Spleen (tissue), 11 donors: Measurements from ENCODE around the gene TRPV4. TPM values are rescaled to one million over a fixed set of nuclear protein-coding genes. Genes with fewer than 3 reads are reported as not detected.
A peak's percentile ranks its signal among the peaks of the same experiment; 100 is the strongest.

Source experiments
- DNase-seq: peaks from one replicate; pipeline ENCODE4 v3.0.0-alpha.2; 2020
- H3K27ac ChIP-seq, 8 donors: fragments of 200-600 bp; sonication (generic) in 7 of 8; 1 replicate in 4 of 8; 2 replicates in 4 of 8; pipeline versions ENCODE4 v1.5.0 to v1.8.0; 2016 to 2021; ENCODE audit warnings: inconsistent platforms in 4 of 8, mild to moderate bottlenecking in 4 of 8, moderate library complexity in 1 of 8
- H3K27me3 ChIP-seq, 7 donors: fragments of 200-600 bp; sonication (generic) in 6 of 7; replicated peaks in 1 of 7; 1 replicate in 4 of 7; 2 replicates in 3 of 7; pipeline versions ENCODE4 v1.5.0 to v1.8.0; 2016 to 2021; ENCODE audit warnings: inconsistent platforms in 3 of 7, mild to moderate bottlenecking in 1 of 7
- H3K36me3 ChIP-seq, 6 donors: fragments of 200-600 bp; sonication (generic) in 5 of 6; 1 replicate in 4 of 6; 2 replicates in 2 of 6; pipeline versions ENCODE4 v1.5.0 to v1.8.0; 2016 to 2021; ENCODE audit warnings: inconsistent platforms in 2 of 6
- H3K4me1 ChIP-seq, 6 donors: fragments of 200-600 bp; sonication (generic) in 5 of 6; 1 replicate in 3 of 6; 2 replicates in 3 of 6; pipeline versions ENCODE4 v1.5.0 to v1.8.0; 2016 to 2021; ENCODE audit warnings: inconsistent platforms in 3 of 6
- H3K4me3 ChIP-seq, 8 donors: fragments of 200-600 bp; sonication (generic) in 7 of 8; 1 replicate in 4 of 8; 2 replicates in 4 of 8; pipeline versions ENCODE4 v1.5.0 to v1.8.0; 2016 to 2021; ENCODE audit warnings: inconsistent platforms in 4 of 8, mild to moderate bottlenecking in 4 of 8, moderate library complexity in 2 of 8
- H3K9me3 ChIP-seq, 8 donors: fragments of 200-600 bp; sonication (generic) in 7 of 8; 1 replicate in 4 of 8; 2 replicates in 4 of 8; pipeline versions ENCODE4 v1.5.0 to v1.8.0; 2016 to 2021; ENCODE audit warnings: inconsistent platforms in 4 of 8
- POLR2A ChIP-seq, 3 donors: fragments of 450-650 bp; IDR thresholded peaks; one replicate each; pipeline ENCODE4 v1.5.1; 2017; ENCODE audit warnings: antibody characterized with exemption in 3 of 3, mild to moderate bottlenecking in 1 of 3
- POLR2AphosphoS5 ChIP-seq, 3 donors: sonication (generic); formaldehyde crosslinking; IDR thresholded peaks; one replicate each; pipeline ENCODE4 v1.5.1; 2017; ENCODE audit warnings: antibody characterized with exemption in 3 of 3
- WGBS, 5 donors: extraction: QIAGEN DNeasy Blood & Tissue Kit in 3 of 5; methylation state at CpG; one replicate each; pipeline versions ENCODE4 v1.1.5 to v1.1.7; 2013 to 2018; 5-methylcytosine and 5-hydroxymethylcytosine counted together
- intact Hi-C: fragments of 100-400 bp; cut with DNase I; formaldehyde crosslinking; loops from one replicate; pipeline ENCODE4 v1.15.0; 2023; ENCODE audit warnings: low total_unique reads
- polyA plus RNA-seq, 3 donors: library from polyadenylated mRNA; stranded (reverse); fragments of 200-250 nt; gene quantifications; one replicate each; pipeline ENCODE4 v1.2.1, GENCODE V29; 2013
- total RNA-seq, 7 donors: library from RNA; depleted of rRNA in 3 of 7; stranded (reverse); fragments of >200 nt in 3 of 7; fragmentation: NEBNext Ultra II Directional in 4 of 7; extraction: Animal tissue kit (Norgen Biotek cat#: 25700) in 4 of 7; gene quantifications; one replicate each; pipeline versions ENCODE4 v1.1.0 to v1.2.1, GENCODE V29; 2016 to 2021
- TF ChIP-seq, protein P1 (sequence below), 11 experiments: fragments of 200-600 bp in 7 of 11; fragments of 450-650 bp in 4 of 11; sonication (generic) in 4 of 11; IDR thresholded peaks in 8 of 11; conservative IDR thresholded peaks in 3 of 11; 1 replicate in 7 of 11; 2 replicates in 4 of 11; pipeline versions ENCODE4 v1.4.0 to v1.8.0; 2016 to 2021; ENCODE audit warnings: antibody characterized with exemption in 11 of 11, inconsistent platforms in 4 of 11, mild to moderate bottlenecking in 1 of 11
- donor health status: healthy with polysubstance abuse.
- donor health status: DM: no; HTN: no; CAD: no; lungs with moderate emphysema.
- donor health status: DM: no; HTN: no; CAD: no.
- donor health status: Bipolar disorder and iron deficiency.
- donor health status: healthy.
- donor health status: DM: no; HTN: no; CAD: no.
- donor health status: DM: yes; HTN: yes; CAD: no.

Gene TRPV4
- total and polyA plus RNA-seq, 10 donors = 0.49 to 8.0 (median 4.4) TPM

DNA sequence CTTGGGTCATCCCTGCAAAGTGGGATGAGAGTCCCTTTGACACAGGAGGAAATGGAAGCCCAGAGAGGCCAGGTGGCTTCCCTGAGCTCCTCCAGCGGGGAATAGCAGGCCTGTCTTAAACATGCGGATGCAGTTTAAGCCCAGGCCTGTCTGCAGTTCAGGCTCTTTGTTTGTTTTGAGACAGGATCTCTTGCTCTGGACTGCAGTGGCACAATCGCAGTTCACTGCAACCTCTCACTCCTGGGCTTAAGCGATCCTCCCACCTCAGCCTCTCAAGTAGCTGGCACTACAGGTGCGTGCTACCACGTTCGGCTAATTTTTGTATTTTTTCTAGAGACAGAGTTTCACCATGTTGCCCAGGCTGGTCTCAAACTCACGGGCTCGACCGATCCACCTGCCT is 3.5 kb downstream of the TRPV4 start:
- Histone ChIP-seq H3K27ac (peak overlapping the region in 3 of 8 donors; percentile 87 to 92 (median 89)), H3K4me1 (peaks cover 0 to 48% (median 6%) of the 10 kb centered on the region in 6 donors), H3K27me3 (peaks cover 0 to 42% (median 23%) of the 10 kb centered on the region in 7 donors), H3K9me3 (no peaks in the 10 kb centered on the region), H3K4me3 (no peak overlapping the region), H3K36me3 (no peaks in the 10 kb centered on the region)
- WGBS, 5 donors = 82 to 97% (median 88%) methylated on average over 10 of the region's 10 CpGs
- TF ChIP-seq, protein P1, sequence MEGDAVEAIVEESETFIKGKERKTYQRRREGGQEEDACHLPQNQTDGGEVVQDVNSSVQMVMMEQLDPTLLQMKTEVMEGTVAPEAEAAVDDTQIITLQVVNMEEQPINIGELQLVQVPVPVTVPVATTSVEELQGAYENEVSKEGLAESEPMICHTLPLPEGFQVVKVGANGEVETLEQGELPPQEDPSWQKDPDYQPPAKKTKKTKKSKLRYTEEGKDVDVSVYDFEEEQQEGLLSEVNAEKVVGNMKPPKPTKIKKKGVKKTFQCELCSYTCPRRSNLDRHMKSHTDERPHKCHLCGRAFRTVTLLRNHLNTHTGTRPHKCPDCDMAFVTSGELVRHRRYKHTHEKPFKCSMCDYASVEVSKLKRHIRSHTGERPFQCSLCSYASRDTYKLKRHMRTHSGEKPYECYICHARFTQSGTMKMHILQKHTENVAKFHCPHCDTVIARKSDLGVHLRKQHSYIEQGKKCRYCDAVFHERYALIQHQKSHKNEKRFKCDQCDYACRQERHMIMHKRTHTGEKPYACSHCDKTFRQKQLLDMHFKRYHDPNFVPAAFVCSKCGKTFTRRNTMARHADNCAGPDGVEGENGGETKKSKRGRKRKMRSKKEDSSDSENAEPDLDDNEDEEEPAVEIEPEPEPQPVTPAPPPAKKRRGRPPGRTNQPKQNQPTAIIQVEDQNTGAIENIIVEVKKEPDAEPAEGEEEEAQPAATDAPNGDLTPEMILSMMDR (IDR thresholded peaks at IDR 0.05 in 8 of 11, conservative IDR thresholded peaks at IDR 0.05 in 3 of 11) = no peak
- TF ChIP-seq POLR2A (IDR thresholded peaks at IDR 0.05) (no peak), POLR2AphosphoS5 (IDR thresholded peaks at IDR 0.05) (no peak)
- no peak for DNase-seq
- intact Hi-C loops = no loop called here

- TF ChIP-seq, protein P1 (IDR thresholded peaks at IDR 0.05 in 8 of 11, conservative IDR thresholded peaks at IDR 0.05 in 3 of 11) = no peak
- TF ChIP-seq POLR2A (IDR thresholded peaks at IDR 0.05) = no peak
- no peak for TF ChIP-seq POLR2AphosphoS5 (IDR thresholded peaks at IDR 0.05)
- Histone ChIP-seq H3K27me3 (peaks cover 0 to 35% (median 20%) of the 10 kb centered on the region in 7 donors), H3K4me1 (peaks cover 0 to 48% (median 6%) of the 10 kb centered on the region in 6 donors), H3K36me3 (no peaks in the 10 kb centered on the region), H3K4me3 (peak overlapping the region in 1 of 8 donors; percentile 58), H3K27ac (peak overlapping the region in 7 of 8 donors; percentile 63 to 92 (median 87)), H3K9me3 (no peaks in the 10 kb centered on the region)
- intact Hi-C loops = no loop called here
- 42 to 59% (median 53%) methylated on average over 3 of the region's 3 CpGs for WGBS, 5 donors
- no peak for DNase-seq
These were observed 4.3 kb downstream of the TRPV4 start for GRCh38 chr12:109828754-109829511.

DNA sequence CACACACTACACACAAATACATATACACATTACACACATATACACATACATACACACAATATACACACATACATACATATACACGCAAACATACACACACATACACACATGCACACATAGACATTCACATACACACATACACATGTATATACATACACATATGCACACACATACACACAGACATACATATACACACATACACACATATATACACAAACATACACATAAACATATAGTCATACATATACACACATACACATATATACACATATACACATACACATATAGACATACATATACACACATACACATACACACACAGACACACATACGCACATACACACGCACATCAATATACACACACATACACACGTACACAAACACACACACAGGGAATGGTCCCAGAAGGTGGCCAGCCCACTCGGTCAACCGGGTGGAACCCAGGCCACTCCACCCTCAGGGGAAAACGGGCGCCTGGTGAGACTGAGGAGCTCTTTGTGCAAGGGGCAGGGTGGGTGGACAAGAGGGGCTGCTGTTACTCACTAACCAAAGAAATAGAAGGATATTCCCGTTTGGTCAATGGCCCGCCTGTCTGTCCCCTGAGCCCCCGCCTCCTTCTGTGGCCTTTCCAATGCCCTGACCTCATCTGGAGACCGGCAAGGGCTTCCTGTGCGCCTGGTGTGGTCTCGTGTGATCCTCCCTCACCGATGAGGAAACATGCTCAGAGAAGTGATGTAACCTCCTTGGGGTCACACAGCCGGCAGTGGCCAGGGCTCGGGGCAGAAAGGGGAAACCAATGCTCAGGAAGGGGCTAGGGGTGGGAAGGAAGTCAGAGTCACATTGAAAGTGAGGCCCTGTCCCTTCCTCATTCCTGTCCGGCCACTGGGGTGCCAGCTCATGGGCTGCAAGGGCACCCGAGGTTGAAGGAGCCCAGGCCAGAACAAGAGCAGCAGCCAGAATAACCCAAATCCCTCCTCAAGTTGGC is 5.3 kb downstream of the TRPV4 start:
- 37 to 52% (median 45%) methylated on average over 16 to 19 of the region's 19 CpGs for WGBS, 5 donors
- DNase-seq = peak; percentile 91
- H3K4me3 ChIP-seq = peak overlapping the region in 1 of 8 donors; percentile 58
- TF ChIP-seq, protein P1 (IDR thresholded peaks at IDR 0.05 in 8 of 11, conservative IDR thresholded peaks at IDR 0.05 in 3 of 11) = peak in 1 of 11 experiments; percentile 24
- TF ChIP-seq POLR2AphosphoS5 (IDR thresholded peaks at IDR 0.05) (peak; percentile 62 to 83 (median 80)), POLR2A (IDR thresholded peaks at IDR 0.05) (no peak)
- peaks cover 0 to 24% (median 10%) of the 10 kb centered on the region in 7 donors for H3K27me3 ChIP-seq
- no peaks in the 10 kb centered on the region for H3K36me3 ChIP-seq
- intact Hi-C loops = no loop called here
- H3K27ac ChIP-seq = peak overlapping the region in 7 of 8 donors; percentile 63 to 92 (median 87)
- H3K4me1 ChIP-seq = peaks cover 0 to 39% (median 4%) of the 10 kb centered on the region in 6 donors
- no peaks in the 10 kb centered on the region for H3K9me3 ChIP-seq
